GM18951 (cell line): ENCODE data around the gene TMEM175.
"Not testable (repeated sequence)": the region's sequence is repeated elsewhere in the genome, so short reads cannot be mapped to it uniquely, and the experiment has no call there.

Experiments
- POLR2A ChIP-seq: IDR thresholded peaks from 4 replicates; pipeline ENCODE4 v1.6.1; 2011; ENCODE audit warnings: mild to moderate bottlenecking; ENCODE audit not compliant: insufficient read length, insufficient read depth; ENCODE audit errors: extremely low read depth
- in situ Hi-C: fragments of 300-500 bp; cut with MboI; formaldehyde crosslinking; loops from one replicate; pipeline ENCODE4 v1.12.0; 2022; ENCODE audit warnings: low sequenced_read_pairs, mixed read lengths, inconsistent platforms; ENCODE audit not compliant: unreplicated experiment

The TMEM175 gene

GRCh38 chr4:997375-998071 lies 65.3 kb downstream of the TMEM175 start:
- TF ChIP-seq POLR2A: no peak
- in situ Hi-C loops: no loop called here

DNA sequence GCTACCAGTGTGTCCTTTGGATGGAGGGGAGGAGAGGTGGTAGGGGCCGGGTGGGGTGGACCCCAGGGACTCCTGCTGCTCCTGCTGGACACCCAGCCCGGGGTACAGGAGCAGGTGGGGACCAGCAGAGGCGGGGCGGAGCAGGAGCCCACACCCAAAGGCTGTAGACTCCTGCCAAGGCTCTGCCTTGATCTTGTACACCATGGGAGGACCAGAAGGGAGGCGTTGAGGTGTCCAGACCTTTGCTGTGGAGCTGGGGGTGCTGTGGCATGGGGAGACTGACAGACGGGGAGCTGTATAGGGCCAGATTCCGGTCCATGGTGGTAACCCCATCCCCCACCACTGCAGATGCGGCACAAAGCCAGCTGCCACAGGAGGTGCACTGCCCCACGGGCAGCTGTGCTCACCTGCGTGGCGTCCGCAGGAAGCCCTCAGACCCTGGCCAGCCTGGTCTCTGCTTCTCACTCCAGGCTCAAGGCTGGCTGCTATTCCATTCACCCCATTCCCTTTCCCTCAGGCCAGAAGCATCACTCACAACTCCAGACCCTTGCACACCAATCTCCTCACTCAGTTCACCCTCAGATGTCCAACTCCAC lies 65.9 kb downstream of the TMEM175 start:
- in situ Hi-C loops: no loop called here
- no peak for TF ChIP-seq POLR2A

DNA sequence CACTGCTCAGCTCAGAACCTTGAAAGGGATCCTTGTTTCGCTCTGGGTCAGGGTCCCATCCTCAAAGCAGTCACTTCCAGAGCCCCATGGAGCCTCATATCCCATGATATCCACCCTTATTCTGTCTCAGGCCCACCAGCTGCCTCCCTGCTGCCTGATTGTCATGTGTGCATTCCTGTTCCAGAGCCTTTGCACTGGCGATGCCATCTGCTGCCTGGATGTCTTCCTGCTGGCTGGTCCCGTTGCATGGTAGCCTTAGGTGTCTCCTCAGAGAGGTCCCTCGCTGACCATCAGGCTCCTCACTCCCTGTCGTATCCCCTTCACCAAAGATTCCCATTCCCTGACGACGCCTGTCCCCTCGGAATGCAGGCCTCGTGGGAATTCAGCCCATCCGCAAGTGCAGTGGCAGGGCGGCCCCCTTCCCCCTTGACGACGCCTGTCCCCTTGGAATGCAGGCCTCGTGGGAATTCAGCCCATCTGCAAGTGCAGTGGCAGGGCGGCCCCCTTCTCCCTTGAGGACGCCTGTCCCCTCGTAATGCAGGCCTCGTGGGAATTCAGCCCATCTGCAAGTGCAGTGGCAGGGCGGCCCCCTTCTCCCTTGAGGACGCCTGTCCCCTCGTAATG lies 67.1 kb downstream of the TMEM175 start:
- in situ Hi-C loops: not testable (repeated sequence)

DNA sequence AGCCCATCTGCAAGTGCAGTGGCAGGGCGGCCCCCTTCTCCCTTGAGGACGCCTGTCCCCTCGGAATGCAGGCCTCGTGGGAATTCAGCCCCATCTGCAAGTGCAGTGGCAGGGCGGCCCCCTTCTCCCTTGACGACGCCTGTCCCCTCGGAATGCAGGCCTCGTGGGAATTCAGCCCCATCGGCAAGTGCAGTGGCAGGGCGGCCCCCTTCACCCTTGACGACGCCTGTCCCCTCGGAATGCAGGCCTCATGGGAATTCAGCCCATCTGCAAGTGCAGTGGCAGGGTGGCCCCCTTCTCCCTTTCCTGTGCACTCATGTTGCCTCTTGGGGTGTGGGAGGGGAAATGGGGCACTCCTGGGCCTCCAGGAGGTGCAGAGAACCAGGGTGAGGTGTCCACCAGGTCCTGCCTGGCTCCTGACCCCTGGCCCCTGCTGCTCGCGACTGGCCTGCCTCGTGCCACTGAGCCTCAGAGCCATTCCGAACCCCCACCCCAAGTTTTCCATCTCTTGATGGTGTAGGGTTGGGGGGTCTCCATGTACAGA lies 67.7 kb downstream of the TMEM175 start:
- in situ Hi-C loops: no loop called here
- TF ChIP-seq POLR2A: no peak

- in situ Hi-C loops: no loop called here
- no peak for TF ChIP-seq POLR2A
These were observed 68.5 kb downstream of the TMEM175 start for GRCh38 chr4:1000686-1001260.

DNA sequence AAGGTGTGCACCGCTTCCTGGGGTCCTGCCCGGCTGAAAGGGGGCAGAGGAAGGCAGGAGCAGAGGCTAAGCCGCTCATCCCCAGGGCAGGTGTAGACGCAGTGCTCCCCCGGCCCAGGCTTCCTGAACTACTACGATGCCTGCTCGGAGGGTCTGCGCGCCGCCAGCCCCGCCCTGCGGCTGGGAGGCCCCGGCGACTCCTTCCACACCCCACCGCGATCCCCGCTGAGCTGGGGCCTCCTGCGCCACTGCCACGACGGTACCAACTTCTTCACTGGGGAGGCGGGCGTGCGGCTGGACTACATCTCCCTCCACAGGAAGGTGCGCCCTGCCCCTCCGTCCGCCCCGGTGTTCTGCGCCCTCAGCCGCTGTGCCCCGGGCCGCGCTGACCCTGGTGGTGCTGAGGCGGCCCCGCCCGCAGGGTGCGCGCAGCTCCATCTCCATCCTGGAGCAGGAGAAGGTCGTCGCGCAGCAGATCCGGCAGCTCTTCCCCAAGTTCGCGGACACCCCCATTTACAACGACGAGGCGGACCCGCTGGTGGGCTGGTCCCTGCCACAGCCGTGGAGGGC lies 69.4 kb downstream of the TMEM175 start:
- TF ChIP-seq POLR2A: no peak
- in situ Hi-C loops: no loop called here

DNA sequence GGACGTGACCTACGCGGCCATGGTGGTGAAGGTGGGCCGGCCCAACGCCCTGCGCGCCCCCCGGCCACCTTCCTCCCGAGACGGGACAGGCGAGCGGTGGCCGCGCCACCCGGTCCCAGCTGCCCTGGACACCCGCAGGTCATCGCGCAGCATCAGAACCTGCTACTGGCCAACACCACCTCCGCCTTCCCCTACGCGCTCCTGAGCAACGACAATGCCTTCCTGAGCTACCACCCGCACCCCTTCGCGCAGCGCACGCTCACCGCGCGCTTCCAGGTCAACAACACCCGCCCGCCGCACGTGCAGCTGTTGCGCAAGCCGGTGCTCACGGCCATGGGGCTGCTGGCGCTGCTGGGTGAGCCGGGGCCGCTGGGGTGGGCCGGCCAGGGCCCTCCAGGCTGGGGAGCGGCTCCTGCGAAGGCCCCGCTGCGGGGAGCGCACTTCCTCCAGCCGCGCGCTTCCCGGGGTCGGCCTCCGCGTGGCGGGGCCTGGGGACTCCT lies 69.9 kb downstream of the TMEM175 start:
- in situ Hi-C loops: no loop called here
- no peak for TF ChIP-seq POLR2A

DNA sequence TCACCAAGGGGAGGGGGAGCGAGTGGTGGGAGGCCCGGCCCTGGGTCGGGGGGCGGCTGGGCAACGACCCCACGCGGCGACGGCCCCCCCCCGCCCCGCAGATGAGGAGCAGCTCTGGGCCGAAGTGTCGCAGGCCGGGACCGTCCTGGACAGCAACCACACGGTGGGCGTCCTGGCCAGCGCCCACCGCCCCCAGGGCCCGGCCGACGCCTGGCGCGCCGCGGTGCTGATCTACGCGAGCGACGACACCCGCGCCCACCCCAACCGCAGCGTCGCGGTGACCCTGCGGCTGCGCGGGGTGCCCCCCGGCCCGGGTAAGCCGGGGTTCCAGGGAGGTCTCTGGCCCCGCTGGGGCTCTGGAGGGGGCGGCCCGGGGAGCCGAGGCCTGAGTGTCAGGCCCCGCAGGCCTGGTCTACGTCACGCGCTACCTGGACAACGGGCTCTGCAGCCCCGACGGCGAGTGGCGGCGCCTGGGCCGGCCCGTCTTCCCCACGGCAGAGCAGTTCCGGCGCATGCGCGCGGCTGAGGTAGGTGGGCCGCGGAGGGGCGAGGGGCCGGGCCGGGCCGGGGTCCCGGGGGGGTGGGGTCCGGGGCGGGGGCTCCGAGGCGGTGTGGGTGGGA lies 70.5 kb downstream of the TMEM175 start:
- TF ChIP-seq POLR2A: no peak
- in situ Hi-C loops: no loop called here

GRCh38 chr4:1003271-1004070 lies 71.2 kb downstream of the TMEM175 start:
- no peak for TF ChIP-seq POLR2A
- in situ Hi-C loops: no loop called here

DNA sequence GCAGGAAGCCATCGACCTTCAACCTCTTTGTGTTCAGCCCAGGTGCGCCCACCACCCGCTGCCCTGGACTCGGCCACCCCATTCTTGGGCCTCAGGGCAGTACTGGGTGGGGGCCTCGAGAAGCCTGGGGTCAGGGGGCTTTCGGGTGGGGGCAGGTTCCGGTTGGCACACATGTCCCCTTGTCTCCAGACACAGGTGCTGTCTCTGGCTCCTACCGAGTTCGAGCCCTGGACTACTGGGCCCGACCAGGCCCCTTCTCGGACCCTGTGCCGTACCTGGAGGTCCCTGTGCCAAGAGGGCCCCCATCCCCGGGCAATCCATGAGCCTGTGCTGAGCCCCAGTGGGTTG lies 71.8 kb downstream of the TMEM175 start:
- no peak for TF ChIP-seq POLR2A
- in situ Hi-C loops: no loop called here

GRCh38 chr4:1004557-1005485 lies 72.6 kb downstream of the TMEM175 start:
- TF ChIP-seq POLR2A: no peak
- in situ Hi-C loops: no loop called here

DNA sequence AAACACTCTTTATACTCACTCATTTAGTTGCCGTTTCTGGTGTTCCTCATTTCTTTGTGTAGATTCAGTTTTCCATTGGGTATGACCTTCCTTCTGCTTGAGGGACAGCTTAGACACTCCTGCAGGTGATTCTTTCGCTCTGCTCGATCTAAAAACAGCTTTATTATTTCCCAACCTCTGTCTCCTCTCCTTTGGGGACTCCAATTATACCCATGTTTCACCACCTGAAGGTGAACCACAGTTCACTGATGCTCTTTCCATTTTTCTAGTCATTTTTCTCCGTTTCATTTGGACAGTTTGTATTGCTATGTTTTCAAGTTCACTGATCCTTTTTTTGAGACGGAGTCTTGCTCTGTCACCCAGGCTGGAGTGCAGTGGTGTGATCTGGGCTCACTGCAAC lies 74.6 kb downstream of the TMEM175 start:
- no peak for TF ChIP-seq POLR2A
- in situ Hi-C loops: no loop called here
